AG04450 (cell line): ENCODE results near the gene OTOGL. TPM values are rescaled to one million over a fixed set of nuclear protein-coding genes. Genes with fewer than 3 reads are reported as not detected.

ENCODE experiments used
- CTCF ChIA-PET: fragments of 300-600, 350-600 bp; formaldehyde crosslinking; extraction: SDS; loops from one replicate; lab custom pipeline; 2022; ENCODE audit warnings: antibody characterized with exemption, inconsistent platforms; lab: Charles Lee
- POLR2A ChIA-PET: fragments of 350-600 bp; formaldehyde crosslinking; extraction: SDS; loops from one replicate; lab custom pipeline; 2021; ENCODE audit warnings: antibody characterized with exemption, inconsistent platforms; lab: Yijun Ruan, JAX
- DNase-seq: peaks from one replicate; pipeline ENCODE4 v3.0.0-alpha.2; 2011; ENCODE audit warnings: low read depth, low spot score
- H3K27ac ChIP-seq: one replicate; pipeline ENCODE4 v1.5.1; 2012; ENCODE audit warnings: low read depth, low read length, control low read depth
- H3K27me3 ChIP-seq: one replicate; pipeline ENCODE4 v1.6.0; 2012; ENCODE audit warnings: low read length; ENCODE audit not compliant: control insufficient read depth, insufficient read depth
- H3K4me3 ChIP-seq: 2 replicates; pipeline ENCODE4 v1.5.1; 2011; ENCODE audit warnings: mild to moderate bottlenecking, low read depth, low read length, control low read depth
- H3K9me3 ChIP-seq: 2 replicates; pipeline ENCODE4 v1.5.1; 2012; ENCODE audit warnings: low read length; ENCODE audit not compliant: control insufficient read depth, insufficient read depth
- polyA plus RNA-seq: library from polyadenylated mRNA; depleted of rRNA; stranded (reverse); fragments of >200 nt; gene quantifications from 2 replicates; pipeline ENCODE4 v1.2.3, GENCODE V29; 2011
- TF ChIP-seq, protein P1 (sequence below): IDR thresholded peaks from 2 replicates; pipeline ENCODE4 v1.5.1; 2011; ENCODE audit warnings: low read depth, low read length, control low read depth, inconsistent platforms

OTOGL gene
- polyA plus RNA-seq, 1 experiment = 0.07 TPM

DNA sequence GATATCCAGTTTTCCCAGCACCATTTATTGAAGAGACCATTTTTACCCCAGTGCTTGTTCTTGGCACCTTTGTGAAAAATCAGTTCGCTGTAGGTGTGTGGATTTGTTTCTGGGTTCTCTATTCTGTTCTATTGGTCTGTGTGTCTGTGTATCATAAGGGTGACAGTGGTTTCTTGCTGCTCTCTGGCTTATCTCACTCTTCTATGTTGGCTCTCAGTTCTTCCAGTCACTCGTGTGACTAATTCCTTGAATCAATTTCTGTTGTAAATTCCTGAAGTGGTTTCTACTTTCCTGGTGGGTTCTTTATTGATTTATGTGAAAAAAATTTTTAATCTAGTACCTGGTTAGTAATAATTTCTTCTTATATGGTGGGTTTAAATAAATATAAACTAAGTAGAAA is 58.3 kb downstream of the OTOGL start:
- no peak for DNase-seq
- no peak overlapping the region for H3K4me3 ChIP-seq
- no peak overlapping the region for H3K27ac ChIP-seq
- ChIA-PET POLR2A (no interaction called here), CTCF (no interaction called here)
- TF ChIP-seq, protein P1, sequence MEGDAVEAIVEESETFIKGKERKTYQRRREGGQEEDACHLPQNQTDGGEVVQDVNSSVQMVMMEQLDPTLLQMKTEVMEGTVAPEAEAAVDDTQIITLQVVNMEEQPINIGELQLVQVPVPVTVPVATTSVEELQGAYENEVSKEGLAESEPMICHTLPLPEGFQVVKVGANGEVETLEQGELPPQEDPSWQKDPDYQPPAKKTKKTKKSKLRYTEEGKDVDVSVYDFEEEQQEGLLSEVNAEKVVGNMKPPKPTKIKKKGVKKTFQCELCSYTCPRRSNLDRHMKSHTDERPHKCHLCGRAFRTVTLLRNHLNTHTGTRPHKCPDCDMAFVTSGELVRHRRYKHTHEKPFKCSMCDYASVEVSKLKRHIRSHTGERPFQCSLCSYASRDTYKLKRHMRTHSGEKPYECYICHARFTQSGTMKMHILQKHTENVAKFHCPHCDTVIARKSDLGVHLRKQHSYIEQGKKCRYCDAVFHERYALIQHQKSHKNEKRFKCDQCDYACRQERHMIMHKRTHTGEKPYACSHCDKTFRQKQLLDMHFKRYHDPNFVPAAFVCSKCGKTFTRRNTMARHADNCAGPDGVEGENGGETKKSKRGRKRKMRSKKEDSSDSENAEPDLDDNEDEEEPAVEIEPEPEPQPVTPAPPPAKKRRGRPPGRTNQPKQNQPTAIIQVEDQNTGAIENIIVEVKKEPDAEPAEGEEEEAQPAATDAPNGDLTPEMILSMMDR = no peak
- no peaks in the 10 kb centered on the region for H3K27me3 ChIP-seq
- H3K9me3 ChIP-seq = no peaks in the 10 kb centered on the region

DNA sequence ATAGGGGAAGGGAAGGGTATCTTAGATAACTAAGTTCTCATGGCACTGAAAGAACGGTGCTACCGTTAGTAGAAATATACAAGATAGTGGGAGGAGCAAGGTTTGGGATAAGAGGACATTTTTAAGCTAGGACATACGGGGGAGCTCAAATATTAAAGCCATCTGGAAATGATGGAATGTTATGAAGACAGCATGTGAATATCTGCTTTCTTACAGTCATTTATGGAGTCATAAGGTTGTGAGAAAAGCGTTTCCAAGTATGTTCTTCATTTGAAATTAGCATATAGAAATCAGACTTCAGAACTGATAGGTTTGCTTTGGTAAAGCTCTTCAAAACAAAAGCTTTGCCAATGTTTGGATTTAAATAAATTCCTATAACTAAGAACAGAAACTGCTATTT is 62.3 kb downstream of the OTOGL start:
- Histone ChIP-seq H3K27ac (no peak overlapping the region), H3K27me3 (no peaks in the 10 kb centered on the region), H3K4me3 (no peak overlapping the region), H3K9me3 (no peaks in the 10 kb centered on the region)
- ChIA-PET CTCF (no interaction called here), POLR2A (no interaction called here)
- no peak for DNase-seq
- TF ChIP-seq, protein P1 = no peak

DNA sequence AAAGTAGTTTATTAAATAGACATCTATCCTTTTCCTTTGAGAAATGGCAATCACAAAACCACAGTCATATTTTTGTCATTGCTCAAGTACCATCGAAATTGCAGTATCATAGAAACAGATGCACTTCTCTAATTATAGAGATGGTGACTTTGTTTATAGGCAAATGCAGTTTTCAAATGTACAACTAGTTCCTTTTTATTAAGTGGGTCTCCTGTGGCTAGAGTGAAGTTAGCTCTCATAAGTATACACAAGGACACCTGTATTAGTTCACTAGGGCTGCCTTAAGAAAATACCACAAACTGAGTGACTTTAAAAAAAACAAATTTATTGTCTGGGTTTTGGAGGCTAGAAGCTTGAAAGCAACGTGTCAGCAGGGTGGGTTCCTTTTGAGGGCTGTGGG is 62.8 kb downstream of the OTOGL start:
- CTCF ChIA-PET = no interaction called here
- no peak for DNase-seq
- H3K4me3 ChIP-seq = no peak overlapping the region
- H3K27me3 ChIP-seq = no peaks in the 10 kb centered on the region
- H3K27ac ChIP-seq = no peak overlapping the region
- no peaks in the 10 kb centered on the region for H3K9me3 ChIP-seq
- TF ChIP-seq, protein P1 = no peak
- POLR2A ChIA-PET = no interaction called here

DNA sequence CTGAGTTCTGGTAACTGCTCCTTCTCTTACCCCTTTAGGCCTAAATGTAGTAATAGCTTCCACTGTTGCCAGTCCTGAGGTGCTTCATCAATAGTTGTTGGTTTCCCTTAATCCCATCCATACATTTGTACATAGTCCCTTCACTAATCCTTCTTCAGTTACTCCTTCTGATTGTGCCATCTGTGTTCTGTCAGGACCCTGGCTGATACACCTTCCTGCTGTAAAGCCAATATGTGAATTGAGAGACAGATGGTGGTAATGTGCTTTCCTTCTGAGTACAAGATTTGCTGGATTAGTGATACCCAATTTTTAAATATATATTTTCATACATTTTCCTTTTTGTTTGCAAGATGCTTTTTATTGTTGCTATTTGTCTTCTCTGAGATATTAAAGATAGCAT is 66.4 kb downstream of the OTOGL start:
- Histone ChIP-seq H3K27me3 (no peaks in the 10 kb centered on the region), H3K9me3 (no peaks in the 10 kb centered on the region), H3K27ac (no peak overlapping the region), H3K4me3 (no peak overlapping the region)
- TF ChIP-seq, protein P1 = no peak
- ChIA-PET CTCF (no interaction called here), POLR2A (no interaction called here)
- DNase-seq = no peak

DNA sequence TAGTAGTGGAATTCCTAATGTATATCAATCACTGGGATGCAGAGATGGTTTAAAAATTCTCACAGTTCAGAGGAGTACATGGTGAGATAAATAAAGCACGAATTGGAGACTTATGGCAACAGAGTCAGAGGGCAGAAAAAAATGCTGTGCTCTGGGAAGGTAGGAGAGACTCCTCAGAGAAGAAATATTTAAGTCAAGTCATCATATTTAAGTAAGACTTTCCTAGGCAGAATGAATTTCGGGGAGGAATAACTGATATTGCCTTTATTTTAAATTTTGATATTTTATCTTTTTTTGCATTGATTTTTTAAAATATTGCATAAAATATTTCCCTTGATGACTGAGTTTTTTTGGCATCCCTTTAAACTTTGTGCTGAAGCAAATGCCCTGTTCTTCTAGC is 67.4 kb downstream of the OTOGL start:
- DNase-seq = no peak
- Histone ChIP-seq H3K4me3 (no peak overlapping the region), H3K27me3 (no peaks in the 10 kb centered on the region), H3K9me3 (no peaks in the 10 kb centered on the region), H3K27ac (no peak overlapping the region)
- CTCF ChIA-PET = no interaction called here
- TF ChIP-seq, protein P1 = no peak
- POLR2A ChIA-PET = no interaction called here
